Measurements from ENCODE around the gene ANKRD44. TPM values are rescaled to one million over a fixed set of nuclear protein-coding genes. Genes with fewer than 3 reads are reported as not detected.

Gene ANKRD44
- total RNA-seq, 1 experiment from 2014 or later: 0.68 TPM

- TF ChIP-seq PREB (CRISPR knock-in tag; IDR thresholded peaks at IDR 0.05; ENCODE audit: borderline replicate concordance) (no peak), E2F4 (CRISPR knock-in tag; IDR thresholded peaks at IDR 0.05; ENCODE audit: borderline replicate concordance, low read depth) (no peak), ZNF671 (CRISPR knock-in tag; IDR thresholded peaks at IDR 0.05) (no peak), ZNF396 (CRISPR knock-in tag; IDR thresholded peaks at IDR 0.05; ENCODE audit: borderline replicate concordance) (no peak), E2F5 (CRISPR knock-in tag; IDR thresholded peaks at IDR 0.05) (no peak), NR3C1 (CRISPR knock-in tag; conservative IDR thresholded peaks at IDR 0.05; ENCODE audit: low read depth) (no peak), NR1H2 (CRISPR knock-in tag; IDR thresholded peaks at IDR 0.05) (no peak)
- ATAC-seq (no peak), DNase-seq (ENCODE audit: low spot score) (no peak)
- POLR2A ChIA-PET: no interaction called here
- CTCF ChIA-PET: no interaction called here
- Mint-ChIP-seq H3K27ac (no peak overlapping the region), H3K9me3 (no peaks in the 10 kb centered on the region), H3K27me3 (ENCODE audit: low read depth) (no peaks in the 10 kb centered on the region), H3K36me3 (no peaks in the 10 kb centered on the region), H3K4me1 (peaks cover 3% of the 10 kb centered on the region), H3K4me3 (no peak overlapping the region)
Observed at GRCh38 chr2:197229509-197230443, 80.8 kb downstream of the ANKRD44 start.

- Mint-ChIP-seq H3K27me3 (ENCODE audit: low read depth) (no peaks in the 10 kb centered on the region; the same call in 1 of the 2 replicates), H3K36me3 (no peaks in the 10 kb centered on the region), H3K9me3 (no peaks in the 10 kb centered on the region), H3K4me1 (no peaks in the 10 kb centered on the region), H3K4me3 (no peak overlapping the region), H3K27ac (no peak overlapping the region)
- ATAC-seq (no peak), DNase-seq (ENCODE audit: low spot score) (no peak)
- CTCF ChIA-PET: no interaction called here
- POLR2A ChIA-PET: no interaction called here
- no peak for TF ChIP-seq ARID4B (CRISPR knock-in tag; IDR thresholded peaks at IDR 0.05; ENCODE audit: borderline replicate concordance)
- TF ChIP-seq FOXJ3 (CRISPR knock-in tag; IDR thresholded peaks at IDR 0.05; ENCODE audit: borderline replicate concordance): no peak
- TF ChIP-seq TEAD4 (CRISPR knock-in tag; IDR thresholded peaks at IDR 0.05): no peak
- TF ChIP-seq CREB1 (CRISPR knock-in tag; IDR thresholded peaks at IDR 0.05): no peak
- no peak for TF ChIP-seq E2F5 (CRISPR knock-in tag; IDR thresholded peaks at IDR 0.05)
- no peak for TF ChIP-seq GABPB1 (CRISPR knock-in tag; IDR thresholded peaks at IDR 0.05)
- TF ChIP-seq E2F4 (CRISPR knock-in tag; IDR thresholded peaks at IDR 0.05; ENCODE audit: borderline replicate concordance, low read depth): no peak
- TF ChIP-seq PRDM15 (CRISPR knock-in tag; IDR thresholded peaks at IDR 0.05): no peak
- no peak for TF ChIP-seq ZNF263 (CRISPR knock-in tag; IDR thresholded peaks at IDR 0.05; ENCODE audit: low read depth)
- no peak for TF ChIP-seq MLX (CRISPR knock-in tag; IDR thresholded peaks at IDR 0.05)
- TF ChIP-seq KAT7 (CRISPR knock-in tag; IDR thresholded peaks at IDR 0.05; ENCODE audit: borderline replicate concordance): no peak
- TF ChIP-seq NR3C1 (CRISPR knock-in tag; conservative IDR thresholded peaks at IDR 0.05; ENCODE audit: low read depth): no peak
- no peak for TF ChIP-seq USF1 (CRISPR knock-in tag; IDR thresholded peaks at IDR 0.05)
Observed at GRCh38 chr2:197223451-197223850, 87.1 kb downstream of the ANKRD44 start.
